GM12878 (cell line): ENCODE data around the gene TPGS1. TPM values are rescaled to one million over a fixed set of nuclear protein-coding genes. Genes with fewer than 3 reads are reported as not detected.

Experiments used
- BACH1 ChIP-seq: fragments of 450-650 bp; IDR thresholded peaks from 2 replicates; pipeline ENCODE4 v1.6.1; 2017; ENCODE audit warnings: mild to moderate bottlenecking, borderline replicate concordance
- CHD2 ChIP-seq: IDR thresholded peaks from 2 replicates; pipeline ENCODE4 v1.6.1; 2011; ENCODE audit warnings: low read depth, low read length, improper control_type of control experiment, borderline replicate concordance
- EED ChIP-seq: sonication (generic); IDR thresholded peaks from 2 replicates; pipeline ENCODE4 v1.6.1; 2016; ENCODE audit warnings: antibody characterized with exemption, low read depth
- ESRRA ChIP-seq: IDR thresholded peaks from 2 replicates; pipeline ENCODE4 v1.6.1; 2012; ENCODE audit warnings: mild to moderate bottlenecking, low read length, improper control_type of control experiment
- KAT2A ChIP-seq: conservative IDR thresholded peaks from 2 replicates; pipeline ENCODE4 v1.6.1; 2011; ENCODE audit warnings: low read depth, low read length; ENCODE audit not compliant: control insufficient read depth
- KLF5 ChIP-seq: fragments of 450-650 bp; IDR thresholded peaks from 2 replicates; pipeline ENCODE4 v1.6.1; 2014; ENCODE audit warnings: mild to moderate bottlenecking; ENCODE audit not compliant: partially characterized antibody
- MTA3 ChIP-seq: IDR thresholded peaks from 2 replicates; pipeline ENCODE4 v1.6.1; 2012; ENCODE audit warnings: low read length, inconsistent platforms, borderline replicate concordance
- PAX5 ChIP-seq: IDR thresholded peaks from 2 replicates; pipeline ENCODE4 v1.6.1; 2011; ENCODE audit warnings: low read depth, low read length, borderline replicate concordance
- POLR2A ChIP-seq: IDR thresholded peaks from 2 replicates; pipeline ENCODE4 v1.6.1; 2011; ENCODE audit warnings: low read depth, mild to moderate bottlenecking, low read length
- RFX5 ChIP-seq: IDR thresholded peaks from 2 replicates; pipeline ENCODE4 v1.6.1; 2011; ENCODE audit warnings: low read depth, low read length, improper control_type of control experiment
- TBL1XR1 ChIP-seq: IDR thresholded peaks from 2 replicates; pipeline ENCODE4 v1.6.1; 2012; ENCODE audit warnings: low read depth, low read length, improper control_type of control experiment
- TCF12 ChIP-seq: IDR thresholded peaks from 2 replicates; pipeline ENCODE4 v1.6.1; 2011; ENCODE audit warnings: low read depth, mild to moderate bottlenecking, low read length
- TCF3 ChIP-seq: IDR thresholded peaks from 2 replicates; pipeline ENCODE4 v1.6.1; 2012; ENCODE audit warnings: low read depth, mild to moderate bottlenecking, low read length, borderline replicate concordance; ENCODE audit not compliant: insufficient read depth
- ZNF217 ChIP-seq: fragments of 450-650 bp; IDR thresholded peaks from 2 replicates; pipeline ENCODE4 v1.6.1; 2017; ENCODE audit warnings: antibody characterized with exemption, mild to moderate bottlenecking
- polyA plus RNA-seq, 11 experiments: library from polyadenylated mRNA; depleted of rRNA in 4 of 11; unstranded in 6 of 11; stranded (reverse) in 5 of 11; fragments of >200 nt; fragmentation: Nextera tagmentation in 4 of 11; fragmentation: Illumina TruSeq in 1 of 11; extraction: Ambion mirVana in 4 of 11; extraction: Trizol in 1 of 11; gene quantifications; 1 replicate in 1 of 11; 2 replicates in 10 of 11; pipeline versions ENCODE4 v1.2.1 to v1.2.3, GENCODE V29; 2011 to 2016; ENCODE audit warnings: inconsistent platforms in 2 of 11, missing spikeins in 2 of 11, low read depth in 1 of 11
- total RNA-seq, 4 experiments: library from RNA; depleted of rRNA in 3 of 4; stranded (reverse); fragments of >200 nt in 3 of 4; fragmentation: Illumina TruSeq in 1 of 4; extraction: Trizol in 1 of 4; gene quantifications; 2 replicates each; pipeline versions ENCODE4 v1.2.1 to v1.2.3, GENCODE V29; 2013 to 2021
- TF ChIP-seq, protein P1 (sequence below): fragments of 450-650 bp; formaldehyde crosslinking; IDR thresholded peaks from 2 replicates; pipeline ENCODE4 v1.5.0; 2022; ENCODE audit warnings: mild to moderate bottlenecking, missing genetic modification characterization
- TF ChIP-seq, protein P2 (sequence below): IDR thresholded peaks from 2 replicates; pipeline ENCODE4 v1.6.1; 2012; ENCODE audit warnings: mild to moderate bottlenecking, low read depth, low read length
- TF ChIP-seq, protein P3 (sequence below): fragments of 450-650 bp; IDR thresholded peaks from 2 replicates; pipeline ENCODE4 v1.6.1; 2017; ENCODE audit warnings: low read depth, mild to moderate bottlenecking, moderate library complexity
- TF ChIP-seq, protein P4 (sequence below): IDR thresholded peaks from 2 replicates; pipeline ENCODE4 v1.6.1; 2012; ENCODE audit warnings: low read depth, low read length, improper control_type of control experiment
- TF ChIP-seq, protein P5 (sequence below): fragments of 450-650 bp; conservative IDR thresholded peaks from 2 replicates; pipeline ENCODE4 v1.6.1; 2017; ENCODE audit warnings: mild to moderate bottlenecking, moderate library complexity

The TPGS1 gene
- total and polyA plus RNA-seq, 10 of the 15 experiments (the other 5 are each of a cell fraction or from before 2014, with no cell fraction given), result 0.24 to 24.7 (median 7.7) TPM; not detected in 2

DNA sequence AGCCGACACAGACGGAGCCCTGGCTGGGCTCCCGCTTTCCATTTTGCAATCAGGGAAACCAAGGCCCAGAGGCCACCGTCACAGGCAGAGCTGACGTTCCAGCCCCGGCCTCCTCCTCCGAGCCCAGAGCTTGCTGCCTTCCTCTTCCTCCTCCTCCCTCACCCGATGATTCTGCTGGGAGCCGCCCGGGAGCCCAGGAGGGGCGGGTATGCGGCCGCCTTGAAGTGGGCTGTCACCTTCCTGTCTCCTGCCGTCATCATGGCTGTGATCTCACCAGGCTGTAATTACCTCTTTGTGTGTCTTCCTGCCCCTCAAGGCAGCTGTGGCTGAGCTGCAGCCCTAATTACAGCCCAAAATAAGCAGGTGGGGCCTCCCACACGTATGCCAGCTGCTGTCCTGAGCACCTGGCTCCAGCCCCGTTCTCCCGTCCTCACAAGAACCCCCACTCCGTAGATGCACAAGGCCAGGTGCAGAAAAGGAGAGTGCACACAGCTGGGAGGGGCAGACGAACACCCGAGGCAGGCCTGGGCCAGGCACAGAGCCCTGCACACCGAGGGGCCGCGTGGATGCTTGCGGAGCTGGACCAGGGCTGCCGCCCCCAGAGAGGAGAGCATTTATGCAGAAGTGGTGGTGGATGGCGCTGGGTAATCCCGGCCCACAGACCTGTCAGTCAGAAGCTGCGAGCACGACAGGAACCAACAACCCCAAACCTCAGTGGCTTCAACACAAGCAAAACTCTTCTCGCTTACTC, 4.0 kb downstream of the TPGS1 start (continued):
- TF ChIP-seq, protein P1, sequence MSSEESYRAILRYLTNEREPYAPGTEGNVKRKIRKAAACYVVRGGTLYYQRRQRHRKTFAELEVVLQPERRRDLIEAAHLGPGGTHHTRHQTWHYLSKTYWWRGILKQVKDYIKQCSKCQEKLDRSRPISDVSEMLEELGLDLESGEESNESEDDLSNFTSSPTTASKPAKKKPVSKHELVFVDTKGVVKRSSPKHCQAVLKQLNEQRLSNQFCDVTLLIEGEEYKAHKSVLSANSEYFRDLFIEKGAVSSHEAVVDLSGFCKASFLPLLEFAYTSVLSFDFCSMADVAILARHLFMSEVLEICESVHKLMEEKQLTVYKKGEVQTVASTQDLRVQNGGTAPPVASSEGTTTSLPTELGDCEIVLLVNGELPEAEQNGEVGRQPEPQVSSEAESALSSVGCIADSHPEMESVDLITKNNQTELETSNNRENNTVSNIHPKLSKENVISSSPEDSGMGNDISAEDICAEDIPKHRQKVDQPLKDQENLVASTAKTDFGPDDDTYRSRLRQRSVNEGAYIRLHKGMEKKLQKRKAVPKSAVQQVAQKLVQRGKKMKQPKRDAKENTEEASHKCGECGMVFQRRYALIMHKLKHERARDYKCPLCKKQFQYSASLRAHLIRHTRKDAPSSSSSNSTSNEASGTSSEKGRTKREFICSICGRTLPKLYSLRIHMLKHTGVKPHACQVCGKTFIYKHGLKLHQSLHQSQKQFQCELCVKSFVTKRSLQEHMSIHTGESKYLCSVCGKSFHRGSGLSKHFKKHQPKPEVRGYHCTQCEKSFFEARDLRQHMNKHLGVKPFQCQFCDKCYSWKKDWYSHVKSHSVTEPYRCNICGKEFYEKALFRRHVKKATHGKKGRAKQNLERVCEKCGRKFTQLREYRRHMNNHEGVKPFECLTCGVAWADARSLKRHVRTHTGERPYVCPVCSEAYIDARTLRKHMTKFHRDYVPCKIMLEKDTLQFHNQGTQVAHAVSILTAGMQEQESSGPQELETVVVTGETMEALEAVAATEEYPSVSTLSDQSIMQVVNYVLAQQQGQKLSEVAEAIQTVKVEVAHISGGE (CRISPR knock-in tag), result no peak
- TF ChIP-seq POLR2A, result peak; percentile 13; the same call in 1 of the 2 replicates
- TF ChIP-seq EED, result 0 out of 2 replicates have a peak, but pooled peaks have one; percentile 18
- peak; percentile 98 for TF ChIP-seq TCF12
- TF ChIP-seq, protein P2, sequence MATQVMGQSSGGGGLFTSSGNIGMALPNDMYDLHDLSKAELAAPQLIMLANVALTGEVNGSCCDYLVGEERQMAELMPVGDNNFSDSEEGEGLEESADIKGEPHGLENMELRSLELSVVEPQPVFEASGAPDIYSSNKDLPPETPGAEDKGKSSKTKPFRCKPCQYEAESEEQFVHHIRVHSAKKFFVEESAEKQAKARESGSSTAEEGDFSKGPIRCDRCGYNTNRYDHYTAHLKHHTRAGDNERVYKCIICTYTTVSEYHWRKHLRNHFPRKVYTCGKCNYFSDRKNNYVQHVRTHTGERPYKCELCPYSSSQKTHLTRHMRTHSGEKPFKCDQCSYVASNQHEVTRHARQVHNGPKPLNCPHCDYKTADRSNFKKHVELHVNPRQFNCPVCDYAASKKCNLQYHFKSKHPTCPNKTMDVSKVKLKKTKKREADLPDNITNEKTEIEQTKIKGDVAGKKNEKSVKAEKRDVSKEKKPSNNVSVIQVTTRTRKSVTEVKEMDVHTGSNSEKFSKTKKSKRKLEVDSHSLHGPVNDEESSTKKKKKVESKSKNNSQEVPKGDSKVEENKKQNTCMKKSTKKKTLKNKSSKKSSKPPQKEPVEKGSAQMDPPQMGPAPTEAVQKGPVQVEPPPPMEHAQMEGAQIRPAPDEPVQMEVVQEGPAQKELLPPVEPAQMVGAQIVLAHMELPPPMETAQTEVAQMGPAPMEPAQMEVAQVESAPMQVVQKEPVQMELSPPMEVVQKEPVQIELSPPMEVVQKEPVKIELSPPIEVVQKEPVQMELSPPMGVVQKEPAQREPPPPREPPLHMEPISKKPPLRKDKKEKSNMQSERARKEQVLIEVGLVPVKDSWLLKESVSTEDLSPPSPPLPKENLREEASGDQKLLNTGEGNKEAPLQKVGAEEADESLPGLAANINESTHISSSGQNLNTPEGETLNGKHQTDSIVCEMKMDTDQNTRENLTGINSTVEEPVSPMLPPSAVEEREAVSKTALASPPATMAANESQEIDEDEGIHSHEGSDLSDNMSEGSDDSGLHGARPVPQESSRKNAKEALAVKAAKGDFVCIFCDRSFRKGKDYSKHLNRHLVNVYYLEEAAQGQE, result no peak
- no peak for TF ChIP-seq TBL1XR1
- no peak for TF ChIP-seq MTA3
- no peak for TF ChIP-seq ZNF217
- no peak for TF ChIP-seq TCF3
- no peak for TF ChIP-seq PAX5
- TF ChIP-seq CHD2, result no peak
- TF ChIP-seq, protein P3, sequence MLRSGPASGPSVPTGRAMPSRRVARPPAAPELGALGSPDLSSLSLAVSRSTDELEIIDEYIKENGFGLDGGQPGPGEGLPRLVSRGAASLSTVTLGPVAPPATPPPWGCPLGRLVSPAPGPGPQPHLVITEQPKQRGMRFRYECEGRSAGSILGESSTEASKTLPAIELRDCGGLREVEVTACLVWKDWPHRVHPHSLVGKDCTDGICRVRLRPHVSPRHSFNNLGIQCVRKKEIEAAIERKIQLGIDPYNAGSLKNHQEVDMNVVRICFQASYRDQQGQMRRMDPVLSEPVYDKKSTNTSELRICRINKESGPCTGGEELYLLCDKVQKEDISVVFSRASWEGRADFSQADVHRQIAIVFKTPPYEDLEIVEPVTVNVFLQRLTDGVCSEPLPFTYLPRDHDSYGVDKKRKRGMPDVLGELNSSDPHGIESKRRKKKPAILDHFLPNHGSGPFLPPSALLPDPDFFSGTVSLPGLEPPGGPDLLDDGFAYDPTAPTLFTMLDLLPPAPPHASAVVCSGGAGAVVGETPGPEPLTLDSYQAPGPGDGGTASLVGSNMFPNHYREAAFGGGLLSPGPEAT, result no peak
- TF ChIP-seq, protein P4, sequence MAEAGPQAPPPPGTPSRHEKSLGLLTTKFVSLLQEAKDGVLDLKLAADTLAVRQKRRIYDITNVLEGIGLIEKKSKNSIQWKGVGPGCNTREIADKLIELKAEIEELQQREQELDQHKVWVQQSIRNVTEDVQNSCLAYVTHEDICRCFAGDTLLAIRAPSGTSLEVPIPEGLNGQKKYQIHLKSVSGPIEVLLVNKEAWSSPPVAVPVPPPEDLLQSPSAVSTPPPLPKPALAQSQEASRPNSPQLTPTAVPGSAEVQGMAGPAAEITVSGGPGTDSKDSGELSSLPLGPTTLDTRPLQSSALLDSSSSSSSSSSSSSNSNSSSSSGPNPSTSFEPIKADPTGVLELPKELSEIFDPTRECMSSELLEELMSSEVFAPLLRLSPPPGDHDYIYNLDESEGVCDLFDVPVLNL, result no peak
- TF ChIP-seq, protein P5, sequence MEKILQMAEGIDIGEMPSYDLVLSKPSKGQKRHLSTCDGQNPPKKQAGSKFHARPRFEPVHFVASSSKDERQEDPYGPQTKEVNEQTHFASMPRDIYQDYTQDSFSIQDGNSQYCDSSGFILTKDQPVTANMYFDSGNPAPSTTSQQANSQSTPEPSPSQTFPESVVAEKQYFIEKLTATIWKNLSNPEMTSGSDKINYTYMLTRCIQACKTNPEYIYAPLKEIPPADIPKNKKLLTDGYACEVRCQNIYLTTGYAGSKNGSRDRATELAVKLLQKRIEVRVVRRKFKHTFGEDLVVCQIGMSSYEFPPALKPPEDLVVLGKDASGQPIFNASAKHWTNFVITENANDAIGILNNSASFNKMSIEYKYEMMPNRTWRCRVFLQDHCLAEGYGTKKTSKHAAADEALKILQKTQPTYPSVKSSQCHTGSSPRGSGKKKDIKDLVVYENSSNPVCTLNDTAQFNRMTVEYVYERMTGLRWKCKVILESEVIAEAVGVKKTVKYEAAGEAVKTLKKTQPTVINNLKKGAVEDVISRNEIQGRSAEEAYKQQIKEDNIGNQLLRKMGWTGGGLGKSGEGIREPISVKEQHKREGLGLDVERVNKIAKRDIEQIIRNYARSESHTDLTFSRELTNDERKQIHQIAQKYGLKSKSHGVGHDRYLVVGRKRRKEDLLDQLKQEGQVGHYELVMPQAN, result no peak
- TF ChIP-seq BACH1, result no peak
- no peak for TF ChIP-seq KAT2A
- TF ChIP-seq RFX5, result no peak
- no peak for TF ChIP-seq ESRRA
- TF ChIP-seq KLF5, result no peak
